ENCODE measurements around the gene CHMP6.
"Not testable (repeated sequence)": the region's sequence is repeated elsewhere in the genome, so short reads cannot be mapped to it uniquely, and the experiment has no call there.

CHMP6 gene

GRCh38 chr17:81028506-81028858, 36.8 kb downstream of the CHMP6 start:
- Histone ChIP-seq H3K9me3 (replicated peaks in 1 of 2; ENCODE audit: control insufficient read depth in 2 of 2, insufficient read depth in 1 of 2, low read depth in 1 of 2, low read length in 2 of 2) (no peaks in the 10 kb centered on the region), H2AK5ac (ENCODE audit: low read depth, low read length) (peak overlapping the region; percentile 98), H3K79me1 (ENCODE audit: low read depth, low read length) (peaks cover 3% of the 10 kb centered on the region), H3K36me3 (replicated peaks in 1 of 2; ENCODE audit: control insufficient read depth in 2 of 2, insufficient read depth in 2 of 2, low read length in 2 of 2) (peaks cover 15 to 16% of the 10 kb centered on the region in 2 donors), H4K8ac (ENCODE audit: low read depth, low read length) (no peak overlapping the region), H3K18ac (ENCODE audit: low read length) (peak overlapping the region; percentile 85), H2BK5ac (ENCODE audit: low read length) (peak overlapping the region; percentile 19), H3K14ac (ENCODE audit: low read length) (no peak overlapping the region), H3K23ac (ENCODE audit: low read depth, low read length, poor library complexity) (peak overlapping the region; percentile 73), H3K4me2 (ENCODE audit: insufficient read depth, low read length, poor library complexity, severe bottlenecking) (no peak overlapping the region), H3K27me3 (ENCODE audit: control insufficient read depth in 3 of 3, insufficient read depth in 3 of 3, low read depth in 1 of 3, low read length in 3 of 3) (no peaks in the 10 kb centered on the region), H4K91ac (ENCODE audit: low read depth, low read length, poor library complexity) (peak overlapping the region; percentile 56), H2BK15ac (ENCODE audit: low read length) (peak overlapping the region; percentile 83), H3K4me1 (ENCODE audit: control insufficient read depth in 2 of 2, insufficient read depth in 1 of 2, low read depth in 1 of 2, low read length in 2 of 2) (peaks cover 15 to 16% of the 10 kb centered on the region in 2 donors), H2BK120ac (ENCODE audit: low read depth, low read length) (no peak overlapping the region), H2AFZ (ENCODE audit: low read length) (no peak overlapping the region), H3K27ac (replicated peaks; ENCODE audit: low read length) (no peak overlapping the region), H3K4me3 (ENCODE audit: low read length in 2 of 2) (no peak overlapping the region), H3K9ac (ENCODE audit: low read depth, low read length, poor library complexity) (peak overlapping the region; percentile 63), H2BK12ac (ENCODE audit: low read length) (peak overlapping the region; percentile 97), H3K4ac (ENCODE audit: low read length) (peak overlapping the region; percentile 78)
- WGBS, 2 donors (ENCODE audit: extremely low coverage in 2 of 2, insufficient read length in 2 of 2, insufficient replicate concordance in 1 of 2) = no CpG with 5 or more reads among the region's 12 CpGs
- DNase-seq (ENCODE audit: low spot score) = no peak

GRCh38 chr17:81029859-81030258, 38.2 kb downstream of the CHMP6 start:
- no peak overlapping the region for H3K4me3 ChIP-seq (ENCODE audit: low read length in 2 of 2)
- no peak overlapping the region for H3K4me2 ChIP-seq (ENCODE audit: insufficient read depth, low read length, poor library complexity, severe bottlenecking)
- H2BK12ac ChIP-seq (ENCODE audit: low read length) = no peak overlapping the region
- no peak overlapping the region for H3K9ac ChIP-seq (ENCODE audit: low read depth, low read length, poor library complexity)
- H3K4me1 ChIP-seq (ENCODE audit: control insufficient read depth in 2 of 2, insufficient read depth in 1 of 2, low read depth in 1 of 2, low read length in 2 of 2) = peaks cover 12 to 22% of the 10 kb centered on the region in 2 donors
- no peaks in the 10 kb centered on the region for H3K9me3 ChIP-seq (replicated peaks in 1 of 2; ENCODE audit: control insufficient read depth in 2 of 2, insufficient read depth in 1 of 2, low read depth in 1 of 2, low read length in 2 of 2)
- H2BK120ac ChIP-seq (ENCODE audit: low read depth, low read length) = no peak overlapping the region
- no peak overlapping the region for H4K91ac ChIP-seq (ENCODE audit: low read depth, low read length, poor library complexity)
- no peak overlapping the region for H2AFZ ChIP-seq (ENCODE audit: low read length)
- no peak overlapping the region for H3K14ac ChIP-seq (ENCODE audit: low read length)
- H2BK15ac ChIP-seq (ENCODE audit: low read length) = no peak overlapping the region
- no peak overlapping the region for H3K23ac ChIP-seq (ENCODE audit: low read depth, low read length, poor library complexity)
- H4K8ac ChIP-seq (ENCODE audit: low read depth, low read length) = no peak overlapping the region
- H3K4ac ChIP-seq (ENCODE audit: low read length) = no peak overlapping the region
- no peak overlapping the region for H3K18ac ChIP-seq (ENCODE audit: low read length)
- H2BK5ac ChIP-seq (ENCODE audit: low read length) = no peak overlapping the region
- H2AK5ac ChIP-seq (ENCODE audit: low read depth, low read length) = no peak overlapping the region
- peaks cover 15 to 16% of the 10 kb centered on the region in 2 donors for H3K36me3 ChIP-seq (replicated peaks in 1 of 2; ENCODE audit: control insufficient read depth in 2 of 2, insufficient read depth in 2 of 2, low read length in 2 of 2)
- DNase-seq (ENCODE audit: low spot score) = no peak
- peaks cover 3% of the 10 kb centered on the region for H3K79me1 ChIP-seq (ENCODE audit: low read depth, low read length)
- WGBS, 2 donors (ENCODE audit: extremely low coverage in 2 of 2, insufficient read length in 2 of 2, insufficient replicate concordance in 1 of 2) = no CpG with 5 or more reads among the region's 11 CpGs
- H3K27me3 ChIP-seq (ENCODE audit: control insufficient read depth in 3 of 3, insufficient read depth in 3 of 3, low read depth in 1 of 3, low read length in 3 of 3) = no peaks in the 10 kb centered on the region
- H3K27ac ChIP-seq (replicated peaks; ENCODE audit: low read length) = no peak overlapping the region

- H3K23ac ChIP-seq (ENCODE audit: low read depth, low read length, poor library complexity); H2AFZ ChIP-seq (ENCODE audit: low read length); DNase-seq (ENCODE audit: low spot score); H3K27me3 ChIP-seq (ENCODE audit: control insufficient read depth in 3 of 3, insufficient read depth in 3 of 3, low read depth in 1 of 3, low read length in 3 of 3); H3K9ac ChIP-seq (ENCODE audit: low read depth, low read length, poor library complexity); H3K4ac ChIP-seq (ENCODE audit: low read length); H2AK5ac ChIP-seq (ENCODE audit: low read depth, low read length); H2BK5ac ChIP-seq (ENCODE audit: low read length); H3K14ac ChIP-seq (ENCODE audit: low read length); H4K8ac ChIP-seq (ENCODE audit: low read depth, low read length); H3K79me1 ChIP-seq (ENCODE audit: low read depth, low read length); H2BK120ac ChIP-seq (ENCODE audit: low read depth, low read length); H3K27ac ChIP-seq (replicated peaks; ENCODE audit: low read length); H2BK15ac ChIP-seq (ENCODE audit: low read length); H3K18ac ChIP-seq (ENCODE audit: low read length); H4K91ac ChIP-seq (ENCODE audit: low read depth, low read length, poor library complexity); H3K4me2 ChIP-seq (ENCODE audit: insufficient read depth, low read length, poor library complexity, severe bottlenecking); H3K9me3 ChIP-seq (replicated peaks in 1 of 2; ENCODE audit: control insufficient read depth in 2 of 2, insufficient read depth in 1 of 2, low read depth in 1 of 2, low read length in 2 of 2); H3K4me3 ChIP-seq (ENCODE audit: low read length in 2 of 2); H2BK12ac ChIP-seq (ENCODE audit: low read length): not testable (repeated sequence)
- WGBS, 2 donors (ENCODE audit: extremely low coverage in 2 of 2, insufficient read length in 2 of 2, insufficient replicate concordance in 1 of 2) = no CpG with 5 or more reads among the region's 9 CpGs
- peaks cover 15 to 16% of the 10 kb centered on the region in 2 donors for H3K36me3 ChIP-seq (replicated peaks in 1 of 2; ENCODE audit: control insufficient read depth in 2 of 2, insufficient read depth in 2 of 2, low read length in 2 of 2)
- peaks cover 9 to 22% of the 10 kb centered on the region in 2 donors for H3K4me1 ChIP-seq (ENCODE audit: control insufficient read depth in 2 of 2, insufficient read depth in 1 of 2, low read depth in 1 of 2, low read length in 2 of 2)
These were observed 38.7 kb downstream of the CHMP6 start for GRCh38 chr17:81030312-81030711.

GRCh38 chr17:81030741-81031565, 39.3 kb downstream of the CHMP6 start:
- H2BK15ac ChIP-seq (ENCODE audit: low read length) = no peak overlapping the region
- peaks cover 10 to 21% of the 10 kb centered on the region in 2 donors for H3K4me1 ChIP-seq (ENCODE audit: control insufficient read depth in 2 of 2, insufficient read depth in 1 of 2, low read depth in 1 of 2, low read length in 2 of 2)

More at GRCh38 chr17:81030741-81031565, 39.3 kb downstream of the CHMP6 start:
- Histone ChIP-seq H3K4ac (ENCODE audit: low read length) (no peak overlapping the region), H2BK5ac (ENCODE audit: low read length) (peak overlapping the region; percentile 75), H3K36me3 (replicated peaks in 1 of 2; ENCODE audit: control insufficient read depth in 2 of 2, insufficient read depth in 2 of 2, low read length in 2 of 2) (peaks cover 15 to 16% of the 10 kb centered on the region in 2 donors), H2AFZ (ENCODE audit: low read length) (no peak overlapping the region), H4K8ac (ENCODE audit: low read depth, low read length) (peak overlapping the region; percentile 17), H3K9me3 (replicated peaks in 1 of 2; ENCODE audit: control insufficient read depth in 2 of 2, insufficient read depth in 1 of 2, low read depth in 1 of 2, low read length in 2 of 2) (no peaks in the 10 kb centered on the region), H3K18ac (ENCODE audit: low read length) (no peak overlapping the region), H3K79me1 (ENCODE audit: low read depth, low read length) (peaks cover 6% of the 10 kb centered on the region), H2AK5ac (ENCODE audit: low read depth, low read length) (no peak overlapping the region), H3K27me3 (ENCODE audit: control insufficient read depth in 3 of 3, insufficient read depth in 3 of 3, low read depth in 1 of 3, low read length in 3 of 3) (peaks cover 0 to under 1% (median 0%) of the 10 kb centered on the region in 3 experiments), H3K4me3 (ENCODE audit: low read length in 2 of 2) (no peak overlapping the region), H3K23ac (ENCODE audit: low read depth, low read length, poor library complexity) (no peak overlapping the region), H2BK120ac (ENCODE audit: low read depth, low read length) (no peak overlapping the region), H3K9ac (ENCODE audit: low read depth, low read length, poor library complexity) (no peak overlapping the region), H2BK12ac (ENCODE audit: low read length) (no peak overlapping the region), H3K4me2 (ENCODE audit: insufficient read depth, low read length, poor library complexity, severe bottlenecking) (no peak overlapping the region), H3K27ac (replicated peaks; ENCODE audit: low read length) (no peak overlapping the region), H3K14ac (ENCODE audit: low read length) (no peak overlapping the region), H4K91ac (ENCODE audit: low read depth, low read length, poor library complexity) (no peak overlapping the region)
- WGBS, 2 donors (ENCODE audit: extremely low coverage in 2 of 2, insufficient read length in 2 of 2, insufficient replicate concordance in 1 of 2) = no CpG with 5 or more reads among the region's 32 CpGs
- DNase-seq (ENCODE audit: low spot score) = no peak
